DMS53 (cell line): ENCODE data around the gene PRPF40B.

Experiments
- DNase-seq: peaks from one replicate; lab custom pipeline; 2025; lab: John Stamatoyannopoulos, UW

The PRPF40B gene

DNA sequence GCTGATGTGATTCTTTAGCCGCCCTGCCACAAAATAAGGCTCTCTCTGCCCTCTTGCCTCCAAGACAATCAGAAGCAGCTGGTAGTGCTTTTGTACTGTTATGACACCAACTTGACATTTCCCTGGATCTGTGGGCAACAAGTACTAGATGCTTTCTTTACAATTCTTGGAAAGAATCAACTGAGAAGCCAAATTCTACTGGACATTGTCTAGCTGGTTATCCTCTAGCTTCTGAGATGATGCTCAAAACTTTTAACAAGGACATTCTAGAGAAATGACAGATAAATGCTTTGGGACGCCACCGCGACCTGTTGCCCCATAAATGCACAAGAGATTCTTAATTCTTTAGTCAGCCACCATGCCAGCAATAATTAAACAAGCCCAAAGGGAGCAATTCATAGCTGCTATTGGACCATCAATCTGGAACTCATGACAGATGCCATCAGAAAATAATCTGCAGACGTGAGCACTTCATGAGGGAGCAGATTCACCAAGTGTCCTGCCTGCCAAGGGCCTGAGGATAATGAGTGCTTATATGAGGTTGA is 61.0 kb downstream of the PRPF40B start:
- no peak for DNase-seq

DNA sequence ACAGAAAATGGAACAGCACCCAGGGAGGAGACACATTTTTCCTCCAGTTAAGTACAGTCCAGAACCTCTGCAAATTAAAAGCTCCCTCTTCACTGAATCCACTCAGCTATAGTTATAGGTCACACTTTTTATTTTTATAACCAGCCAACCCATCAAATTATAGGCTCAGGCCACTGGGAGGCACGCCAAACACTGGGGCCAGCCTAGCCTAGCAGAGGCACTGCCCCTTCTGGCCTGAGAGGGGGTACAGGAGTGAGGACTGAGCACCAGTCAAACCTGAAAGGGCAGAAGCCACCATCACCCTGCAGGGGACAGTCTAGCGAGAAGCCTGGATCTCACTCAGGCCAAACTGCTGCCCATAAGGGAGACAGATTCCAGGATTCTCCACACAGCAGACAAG is 64.6 kb downstream of the PRPF40B start:
- no peak for DNase-seq

GRCh38 chr12:49689237-49689636 is 65.9 kb downstream of the PRPF40B start:
- DNase-seq: no peak

- DNase-seq: no peak
These were observed 66.4 kb downstream of the PRPF40B start for GRCh38 chr12:49689785-49690184.

- DNase-seq: no peak
These were observed 69.5 kb downstream of the PRPF40B start for GRCh38 chr12:49692851-49693250.

DNA sequence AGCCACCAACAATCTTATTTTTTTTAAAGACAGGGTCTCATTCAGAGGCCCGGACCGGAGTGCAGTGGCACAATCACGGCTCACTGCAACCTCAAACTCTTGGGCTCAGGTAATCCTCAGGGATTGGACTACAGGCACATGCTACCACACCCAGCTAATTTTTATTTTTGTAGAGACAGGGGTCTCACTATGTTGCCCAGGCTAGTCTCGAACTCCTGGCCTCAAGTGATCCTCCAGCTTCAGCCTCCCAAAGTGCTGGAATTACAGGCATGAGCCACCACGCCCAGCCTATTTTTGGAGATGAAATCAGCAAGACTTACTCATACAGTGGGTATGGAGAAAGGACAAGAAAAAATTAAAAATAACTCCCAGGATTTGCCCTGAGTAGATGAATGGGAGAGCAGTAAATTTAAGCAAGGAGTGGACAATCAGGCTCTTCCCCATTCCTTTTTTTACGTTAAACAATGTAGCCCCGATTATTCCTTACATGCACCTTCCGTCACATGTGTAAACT is 70.6 kb downstream of the PRPF40B start:
- DNase-seq: no peak
